Mammary epithelial cell (primary cell): ENCODE data around the gene FTSJ1.

ENCODE experiments used
- CTCF ChIP-seq, 2 donors: IDR thresholded peaks in 1 of 2; conservative IDR thresholded peaks in 1 of 2; 2 replicates each; pipeline ENCODE4 v1.5.1; 2011 to 2012; ENCODE audit warnings: inconsistent platforms in 2 of 2, low read length in 2 of 2, mild to moderate bottlenecking in 2 of 2, control low read depth in 1 of 2, low read depth in 1 of 2; ENCODE audit not compliant: insufficient read depth in 1 of 2; ENCODE audit errors: extremely low read depth in 1 of 2
- EZH2 ChIP-seq: IDR thresholded peaks from 2 replicates; pipeline ENCODE4 v1.6.1; 2012; ENCODE audit warnings: low read length, inconsistent platforms, borderline replicate concordance

- TF ChIP-seq CTCF (conservative IDR thresholded peaks at IDR 0.05 in 1 of 2, IDR thresholded peaks at IDR 0.05 in 1 of 2; ENCODE audit: extremely low read depth in 1 of 2, insufficient read depth in 1 of 2, low read depth in 1 of 2, low read length in 2 of 2) = no peak
- TF ChIP-seq EZH2 = no peak
These were observed 16.5 kb upstream of the FTSJ1 start for GRCh38 chrX:48459483-48459882.
